Left ventricle myocardium inferior (tissue), 1 donor: Measurements from ENCODE around the gene NLGN3. TPM values are rescaled to one million over a fixed set of nuclear protein-coding genes. Genes with fewer than 3 reads are reported as not detected.

Experiments used
- DNase-seq: peaks from one replicate; pipeline ENCODE4 v3.0.0-alpha.2; 2020
- H3K27ac ChIP-seq: fragments of 200-600 bp; replicated peaks from 2 replicates; pipeline ENCODE4 v1.8.0; 2021
- H3K27me3 ChIP-seq: fragments of 200-600 bp; 2 replicates; pipeline ENCODE4 v1.8.0; 2021; ENCODE audit warnings: low read depth
- H3K36me3 ChIP-seq: fragments of 200-600 bp; 2 replicates; pipeline ENCODE4 v1.8.0; 2021
- H3K4me1 ChIP-seq: fragments of 200-600 bp; 2 replicates; pipeline ENCODE4 v1.8.0; 2021
- H3K4me3 ChIP-seq: fragments of 200-600 bp; 2 replicates; pipeline ENCODE4 v1.8.0; 2021; ENCODE audit warnings: mild to moderate bottlenecking, moderate library complexity
- H3K9me3 ChIP-seq: fragments of 200-600 bp; replicated peaks from 2 replicates; pipeline ENCODE4 v1.8.0; 2021
- intact Hi-C: fragments of 100-400 bp; cut with micrococcal nuclease; formaldehyde crosslinking; loops from one replicate; pipeline ENCODE4 v1.11.0; 2022
- total RNA-seq: library from RNA; stranded (reverse); fragmentation: NEBNext Ultra II Directional; extraction: Animal tissue kit (Norgen Biotek cat#: 25700); gene quantifications from one replicate; pipeline ENCODE4 v1.2.1, GENCODE V29; 2021
- TF ChIP-seq, protein P1 (sequence below): fragments of 200-600 bp; IDR thresholded peaks from 2 replicates; pipeline ENCODE4 v1.8.0; 2021; ENCODE audit warnings: antibody characterized with exemption, mild to moderate bottlenecking, borderline replicate concordance
- donor health status: DM: no; HTN: yes; CAD: no; lungs with severe emphysema.

The NLGN3 gene
- total RNA-seq, 1 donor from 2014 or later: 0.41 TPM

DNA sequence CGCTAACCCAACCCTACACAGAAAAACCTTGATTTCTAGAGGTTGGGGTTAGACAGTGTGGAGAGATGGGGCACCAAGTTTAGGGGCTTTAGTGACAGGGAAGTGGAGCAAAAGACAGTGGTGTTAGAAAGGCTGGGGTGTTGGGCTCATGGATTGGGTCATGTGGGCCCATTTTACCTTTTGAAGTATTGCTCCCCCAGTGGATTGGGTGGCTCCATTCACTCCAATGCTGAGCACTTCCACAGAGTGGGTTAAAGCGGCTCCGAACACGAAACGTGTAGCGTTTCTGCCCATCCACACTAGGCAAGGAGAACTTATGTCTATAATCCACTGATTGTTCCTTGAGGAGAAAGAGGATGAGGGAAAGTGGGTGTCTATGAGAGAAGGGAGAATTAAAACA, 35.6 kb upstream of the NLGN3 start:
- Histone ChIP-seq H3K36me3 (no peaks in the 10 kb centered on the region), H3K4me1 (no peaks in the 10 kb centered on the region), H3K4me3 (no peak overlapping the region), H3K27ac (no peak overlapping the region), H3K27me3 (no peaks in the 10 kb centered on the region), H3K9me3 (no peaks in the 10 kb centered on the region)
- DNase-seq: no peak
- TF ChIP-seq, protein P1, sequence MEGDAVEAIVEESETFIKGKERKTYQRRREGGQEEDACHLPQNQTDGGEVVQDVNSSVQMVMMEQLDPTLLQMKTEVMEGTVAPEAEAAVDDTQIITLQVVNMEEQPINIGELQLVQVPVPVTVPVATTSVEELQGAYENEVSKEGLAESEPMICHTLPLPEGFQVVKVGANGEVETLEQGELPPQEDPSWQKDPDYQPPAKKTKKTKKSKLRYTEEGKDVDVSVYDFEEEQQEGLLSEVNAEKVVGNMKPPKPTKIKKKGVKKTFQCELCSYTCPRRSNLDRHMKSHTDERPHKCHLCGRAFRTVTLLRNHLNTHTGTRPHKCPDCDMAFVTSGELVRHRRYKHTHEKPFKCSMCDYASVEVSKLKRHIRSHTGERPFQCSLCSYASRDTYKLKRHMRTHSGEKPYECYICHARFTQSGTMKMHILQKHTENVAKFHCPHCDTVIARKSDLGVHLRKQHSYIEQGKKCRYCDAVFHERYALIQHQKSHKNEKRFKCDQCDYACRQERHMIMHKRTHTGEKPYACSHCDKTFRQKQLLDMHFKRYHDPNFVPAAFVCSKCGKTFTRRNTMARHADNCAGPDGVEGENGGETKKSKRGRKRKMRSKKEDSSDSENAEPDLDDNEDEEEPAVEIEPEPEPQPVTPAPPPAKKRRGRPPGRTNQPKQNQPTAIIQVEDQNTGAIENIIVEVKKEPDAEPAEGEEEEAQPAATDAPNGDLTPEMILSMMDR: no peak
- intact Hi-C loops: no loop called here

DNA sequence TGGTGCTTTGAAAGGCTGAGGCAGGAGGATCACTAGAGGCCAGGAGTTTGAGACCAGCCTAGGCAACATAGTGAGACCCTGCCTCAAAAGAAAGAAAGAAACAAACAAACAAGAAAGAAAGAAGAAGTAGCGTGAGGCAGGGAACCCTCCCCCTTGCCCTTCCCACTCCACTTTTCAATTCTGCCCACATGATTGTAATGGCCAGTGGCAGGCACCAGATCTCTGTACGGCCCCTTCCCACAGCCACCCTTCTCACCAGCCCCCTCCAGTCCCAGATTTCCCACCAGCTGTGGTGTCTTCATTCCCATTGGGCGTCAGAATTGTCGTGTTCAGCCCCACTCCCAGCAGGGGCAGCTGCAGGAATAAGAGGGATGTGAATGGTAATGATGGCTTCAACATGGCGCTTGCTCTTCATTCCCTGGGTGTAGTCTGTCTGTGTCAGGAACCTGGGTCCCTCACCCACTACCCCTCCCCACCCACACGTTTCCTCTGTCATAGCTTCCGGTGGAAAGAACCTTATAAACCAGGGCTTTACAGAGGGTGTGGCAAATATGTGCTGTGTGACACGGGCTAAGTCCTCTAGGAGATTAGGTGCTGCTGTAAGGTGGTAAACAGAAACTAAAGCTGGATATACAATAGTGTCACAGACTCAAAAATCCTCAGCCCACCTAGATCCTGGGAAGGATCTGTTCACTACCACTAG, 33.3 kb upstream of the NLGN3 start, which contains the start of gene IL2RG:
TSS of gene IL2RG (minus strand) at position 437 of the 703 bp plus-strand sequence. CDS start at position 399, 38 bp downstream.
- DNase-seq: no peak
- Histone ChIP-seq H3K36me3 (no peaks in the 10 kb centered on the region), H3K27ac (no peak within 1 kb of the TSS), H3K4me3 (no peak within 1 kb of the TSS), H3K9me3 (no peaks in the 10 kb centered on the region), H3K4me1 (no peaks in the 10 kb centered on the region), H3K27me3 (no peaks in the 10 kb centered on the region)
- intact Hi-C loops: no loop called here
- TF ChIP-seq, protein P1: no peak

DNA sequence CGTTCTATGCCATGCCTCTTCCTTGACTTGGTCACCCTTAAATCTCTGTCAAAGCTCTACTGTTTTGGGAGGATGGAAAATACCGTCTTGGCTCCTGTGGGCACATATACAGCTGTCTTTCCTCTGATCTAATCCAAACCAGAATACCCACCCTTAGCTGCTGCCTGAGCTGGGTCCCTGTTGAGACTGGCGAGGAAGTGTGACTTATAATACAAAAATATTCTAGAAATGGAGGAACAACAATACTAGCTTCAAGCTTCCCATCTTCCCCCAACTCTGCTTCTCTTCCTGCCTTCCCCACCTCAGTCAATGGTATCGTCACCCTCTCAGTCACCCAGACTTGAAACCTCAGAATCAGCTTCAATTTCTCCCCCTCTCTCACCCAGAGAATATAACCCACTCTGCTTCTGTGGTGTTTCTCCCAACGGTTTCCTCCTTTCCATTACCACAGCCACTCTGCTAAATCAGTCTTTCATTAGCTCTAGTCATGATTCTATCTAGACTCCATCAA, 32.7 kb upstream of the NLGN3 start:
- no peak overlapping the region for H3K27ac ChIP-seq
- H3K4me3 ChIP-seq: no peak overlapping the region
- H3K36me3 ChIP-seq: no peaks in the 10 kb centered on the region
- intact Hi-C loops: no loop called here
- no peaks in the 10 kb centered on the region for H3K4me1 ChIP-seq
- H3K27me3 ChIP-seq: no peaks in the 10 kb centered on the region
- no peaks in the 10 kb centered on the region for H3K9me3 ChIP-seq
- DNase-seq: no peak
- TF ChIP-seq, protein P1: no peak

DNA sequence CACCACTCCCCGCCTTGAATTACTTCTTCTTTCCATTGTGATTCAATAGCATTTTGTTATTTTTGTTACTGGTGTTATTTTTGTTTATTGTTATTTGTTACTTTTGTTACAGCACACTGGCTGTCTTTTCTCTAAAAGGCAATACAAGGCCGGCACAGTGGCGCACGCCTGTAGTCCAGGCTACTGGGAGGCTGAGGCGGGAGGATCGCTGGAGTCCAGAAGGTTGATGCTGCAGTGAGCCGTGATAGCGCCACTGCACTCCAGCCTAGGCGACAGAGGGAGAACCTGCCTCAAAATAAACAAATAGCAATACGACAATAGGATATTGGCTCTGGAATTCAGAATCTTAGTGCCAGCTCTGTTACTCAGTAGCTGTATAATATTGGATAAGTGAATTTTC, 27.3 kb upstream of the NLGN3 start:
- H3K4me3 ChIP-seq: peak overlapping the region; percentile 73

DNA sequence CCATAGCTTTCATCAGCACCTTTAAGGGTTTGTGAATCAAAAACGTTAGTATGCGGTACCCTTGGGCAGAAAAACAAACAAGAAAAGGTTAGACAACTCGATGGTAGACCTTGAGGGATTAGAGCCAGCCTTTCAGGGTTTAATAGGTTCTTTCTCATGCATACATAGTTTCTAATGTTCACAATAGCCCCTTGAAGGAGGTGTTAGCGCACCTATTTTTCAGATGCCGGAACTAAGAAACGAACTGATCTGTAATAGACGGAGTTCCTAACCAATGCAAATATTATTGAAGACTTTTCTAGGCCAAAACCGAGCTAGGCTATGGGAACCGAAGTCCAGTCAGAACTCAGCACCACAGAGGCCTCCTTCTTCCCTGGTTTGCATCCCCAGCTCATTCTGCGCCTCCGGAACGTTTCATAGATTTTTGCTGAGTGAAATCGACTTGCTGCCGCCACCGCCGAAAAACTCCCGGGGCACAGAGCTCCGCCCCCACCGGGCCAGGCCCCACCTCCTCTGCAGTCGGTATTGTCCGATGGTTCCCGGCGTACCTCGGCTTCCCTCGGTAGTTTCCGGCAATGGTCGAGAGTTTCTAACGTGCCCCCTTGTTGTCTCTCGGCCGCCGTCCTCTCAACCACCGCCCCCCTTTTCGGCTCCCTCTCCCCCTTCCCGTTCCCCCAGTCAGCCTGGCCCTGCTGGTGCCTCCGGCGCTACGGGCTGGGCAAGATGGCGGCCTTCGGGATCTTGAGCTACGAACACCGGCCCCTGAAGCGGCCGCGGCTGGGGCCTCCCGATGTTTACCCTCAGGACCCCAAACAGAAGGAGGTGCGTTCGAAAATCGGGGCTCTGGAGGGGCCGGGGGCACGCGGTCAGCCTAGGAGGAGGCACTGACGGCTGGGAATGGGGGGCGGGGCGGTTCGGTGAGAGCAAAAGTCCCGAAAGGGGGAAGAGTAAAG, 26.3 kb upstream of the NLGN3 start, which contains the start of gene MED12:
TSS of gene MED12 (plus strand) at position 565 of the 953 bp plus-strand sequence. CDS start at position 724, 159 bp downstream.
- Histone ChIP-seq H3K27me3 (no peaks in the 10 kb centered on the region), H3K4me3 (peak within 1 kb of the TSS; percentile 73), H3K9me3 (no peaks in the 10 kb centered on the region), H3K36me3 (peaks cover 25% of the 10 kb centered on the region), H3K4me1 (peaks cover 13% of the 10 kb centered on the region), H3K27ac (peak within 1 kb of the TSS; percentile 76)
- TF ChIP-seq, protein P1: no peak
- DNase-seq: peak; percentile 86
- intact Hi-C loops: no loop called here

More for the DNA sequence above, 27.3 kb upstream of the NLGN3 start:
- Histone ChIP-seq H3K27ac (no peak overlapping the region), H3K4me1 (peaks cover 13% of the 10 kb centered on the region), H3K36me3 (peaks cover 15% of the 10 kb centered on the region), H3K27me3 (no peaks in the 10 kb centered on the region), H3K9me3 (no peaks in the 10 kb centered on the region)
- intact Hi-C loops: no loop called here
- no peak for DNase-seq
- TF ChIP-seq, protein P1: no peak
